ENCODE measurements around the gene PNPLA7. TPM values are rescaled to one million over a fixed set of nuclear protein-coding genes. Genes with fewer than 3 reads are reported as not detected.

PNPLA7 gene
- polyA plus RNA-seq, 6 donors from 2014 or later: 3.0 to 6.5 (median 5.8) TPM

- H3K27me3 Mint-ChIP-seq: no peaks in the 10 kb centered on the region
- DNase-seq (no peak), ATAC-seq (ENCODE audit: low read depth in 2 of 2) (no peak)
- peaks cover 0 to 9% of the 10 kb centered on the region in 2 donors for H3K36me3 Mint-ChIP-seq
- H3K4me3 Mint-ChIP-seq: no peak overlapping the region
- H3K4me1 Mint-ChIP-seq: peaks cover 11 to 27% (median 16%) of the 10 kb centered on the region in 3 donors
- peaks cover 0 to 14% (median 1%) of the 10 kb centered on the region in 7 donors for H3K9me3 Mint-ChIP-seq
- H3K27ac Mint-ChIP-seq: peak overlapping the region in 2 of 6 donors; percentile 94 to 98
These were observed 51.5 kb downstream of the PNPLA7 start for GRCh38 chr9:137498720-137499150.

DNA sequence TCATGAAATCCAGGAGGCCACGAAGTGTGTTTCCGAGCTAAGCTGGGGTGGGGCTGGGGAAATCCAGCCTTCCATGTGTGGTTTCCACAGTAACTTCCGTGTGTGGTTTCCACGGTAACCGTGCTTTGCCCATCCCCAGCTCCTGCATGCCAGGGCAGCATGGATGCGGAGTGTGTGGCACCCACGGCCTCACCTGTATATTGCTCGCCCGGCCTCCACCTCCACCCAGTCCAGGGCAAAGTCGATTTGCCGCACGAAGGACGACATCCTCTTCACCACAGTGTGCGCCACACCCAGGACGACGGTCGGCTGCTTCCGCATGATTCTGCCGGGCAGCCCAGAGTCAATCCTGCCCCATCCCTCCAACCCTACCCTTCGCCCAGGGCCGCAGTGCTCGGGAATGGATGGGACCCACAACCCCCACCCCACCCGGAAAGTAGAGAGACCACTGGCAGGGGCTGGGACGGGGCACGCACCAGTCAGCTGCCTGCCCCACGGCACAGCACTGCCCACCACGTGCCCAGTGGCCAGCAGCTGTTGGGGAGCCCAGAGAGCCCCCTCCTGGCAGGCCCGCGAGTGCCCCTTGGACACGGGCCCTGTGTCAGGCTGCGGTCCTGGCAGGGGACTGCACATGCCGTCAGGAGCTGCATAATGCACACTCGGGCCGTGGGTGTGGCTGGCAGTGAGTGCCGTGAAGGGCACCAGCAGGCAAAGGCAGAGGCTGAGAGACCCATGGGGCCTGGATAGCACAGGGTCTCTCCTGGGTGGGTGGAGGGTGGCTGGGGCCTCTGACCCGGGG is 52.1 kb downstream of the PNPLA7 start:
- no peak overlapping the region for H3K4me3 Mint-ChIP-seq
- H3K4me1 Mint-ChIP-seq: peaks cover 10 to 22% (median 13%) of the 10 kb centered on the region in 3 donors
- peaks cover 0 to 13% (median 1%) of the 10 kb centered on the region in 7 donors for H3K9me3 Mint-ChIP-seq
- no peak for DNase-seq
- no peaks in the 10 kb centered on the region for H3K27me3 Mint-ChIP-seq
- peaks cover 0 to 9% of the 10 kb centered on the region in 2 donors for H3K36me3 Mint-ChIP-seq
- ATAC-seq (ENCODE audit: low read depth in 2 of 2): no peak
- no peak overlapping the region for H3K27ac Mint-ChIP-seq

GRCh38 chr9:137496601-137497375 is 53.4 kb downstream of the PNPLA7 start:
- Mint-ChIP-seq H3K4me3 (no peak overlapping the region), H3K36me3 (peaks cover 0 to 12% of the 10 kb centered on the region in 2 donors), H3K27me3 (no peaks in the 10 kb centered on the region), H3K9me3 (peaks cover 0 to 4% (median 0%) of the 10 kb centered on the region in 7 donors), H3K4me1 (peaks cover 6 to 16% (median 7%) of the 10 kb centered on the region in 3 donors), H3K27ac (no peak overlapping the region)
- DNase-seq (no peak), ATAC-seq (ENCODE audit: low read depth in 2 of 2) (no peak)

- Mint-ChIP-seq H3K4me3 (no peak overlapping the region), H3K9me3 (peaks cover 0 to 2% (median 0%) of the 10 kb centered on the region in 7 donors), H3K36me3 (peaks cover 5 to 25% of the 10 kb centered on the region in 2 donors), H3K27me3 (no peaks in the 10 kb centered on the region), H3K27ac (no peak overlapping the region), H3K4me1 (peaks cover 7 to 23% (median 8%) of the 10 kb centered on the region in 3 donors)
- ATAC-seq (ENCODE audit: low read depth in 2 of 2) (no peak), DNase-seq (no peak)
These were observed 55.5 kb downstream of the PNPLA7 start for GRCh38 chr9:137494550-137495351.

- no peak overlapping the region for H3K27ac Mint-ChIP-seq
- ATAC-seq (ENCODE audit: low read depth in 2 of 2): no peak
- peaks cover 0 to 2% (median 0%) of the 10 kb centered on the region in 7 donors for H3K9me3 Mint-ChIP-seq
- peaks cover 7 to 21% (median 8%) of the 10 kb centered on the region in 3 donors for H3K4me1 Mint-ChIP-seq
- DNase-seq: no peak
- H3K27me3 Mint-ChIP-seq: no peaks in the 10 kb centered on the region
- H3K4me3 Mint-ChIP-seq: no peak overlapping the region
- H3K36me3 Mint-ChIP-seq: peaks cover 10 to 28% of the 10 kb centered on the region in 2 donors
These were observed 56.1 kb downstream of the PNPLA7 start for GRCh38 chr9:137494104-137494544.

DNA sequence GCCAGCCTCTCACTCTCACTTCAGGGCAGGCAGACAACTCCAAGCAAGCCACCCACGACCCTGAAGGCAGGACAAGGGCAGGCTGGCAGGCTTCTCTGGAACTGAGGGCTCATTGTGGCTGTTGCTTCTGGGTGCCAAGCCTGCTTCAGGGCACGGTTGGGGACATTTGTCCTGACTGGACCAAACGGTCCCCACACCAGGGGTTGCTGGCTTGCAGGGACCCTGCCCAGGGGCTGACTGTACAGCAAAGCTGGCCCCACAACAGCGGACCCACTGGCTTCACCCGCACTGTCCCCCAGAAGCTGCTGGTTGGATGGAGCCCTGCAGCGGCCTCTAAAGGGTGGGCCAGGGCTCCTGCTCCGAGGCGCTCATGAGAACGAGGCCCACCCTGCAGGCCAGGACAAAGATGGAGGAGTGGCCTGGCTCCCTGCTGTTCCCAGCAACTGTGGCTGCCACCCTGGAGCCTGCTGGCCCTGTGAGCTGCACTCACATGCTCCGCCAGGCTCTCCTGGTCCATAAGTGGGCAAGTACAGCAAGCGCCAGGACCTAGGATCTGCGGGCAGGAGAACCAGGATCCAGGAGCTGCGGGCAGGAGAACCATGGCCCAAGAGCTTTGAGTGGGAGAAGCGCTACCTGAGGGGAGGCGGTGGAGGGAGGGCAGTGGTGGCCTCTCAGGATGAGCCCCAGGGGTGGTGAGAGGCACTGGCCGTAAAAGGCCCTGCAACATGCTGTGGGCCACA is 56.7 kb downstream of the PNPLA7 start:
- ATAC-seq (ENCODE audit: low read depth in 2 of 2): no peak

DNA sequence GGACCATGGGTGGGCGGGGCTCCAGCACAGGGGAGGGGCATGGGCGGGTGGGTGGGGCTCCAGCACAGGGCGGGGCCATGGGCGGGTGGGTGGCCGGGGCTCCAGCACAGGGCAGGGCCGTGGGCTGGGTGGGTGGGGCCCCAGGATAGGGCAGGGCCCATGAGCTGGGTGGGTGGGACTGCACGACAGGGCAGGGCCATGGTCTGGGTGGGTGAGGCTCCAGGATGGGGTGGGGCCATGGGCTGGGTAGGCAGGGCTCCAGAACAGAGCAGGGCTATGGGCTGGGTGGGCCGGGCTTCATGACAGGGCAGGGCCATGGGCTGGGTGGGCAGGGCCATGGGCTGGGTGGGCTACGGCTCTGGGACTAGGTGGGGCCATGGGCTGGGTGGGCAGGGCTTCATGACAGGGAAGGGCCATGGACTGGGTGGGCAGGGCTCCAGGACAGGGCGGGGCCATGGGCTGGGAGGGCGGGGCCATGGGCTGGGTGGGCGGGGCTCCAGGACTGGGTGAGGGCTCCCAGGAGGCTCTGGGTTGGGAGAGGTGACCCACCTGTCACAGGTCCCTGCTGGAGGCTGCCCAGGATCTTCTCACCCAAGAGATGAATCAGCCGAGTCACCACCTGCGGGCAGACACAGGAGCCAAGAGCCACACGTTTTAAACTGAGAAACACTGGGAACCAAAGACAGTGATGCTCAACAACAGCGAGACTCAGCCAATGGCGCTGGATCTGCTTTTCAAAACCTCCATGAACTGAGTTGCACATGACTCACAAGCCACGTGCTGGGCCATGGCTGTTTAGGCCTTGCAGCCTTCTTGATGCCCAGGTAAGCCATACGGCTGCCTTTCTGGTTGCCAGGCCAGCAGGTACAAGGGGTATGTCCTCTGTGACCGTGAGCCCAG is 57.5 kb downstream of the PNPLA7 start:
- Mint-ChIP-seq H3K36me3 (peaks cover 10 to 23% of the 10 kb centered on the region in 2 donors), H3K27ac (no peak overlapping the region), H3K4me1 (peaks cover 7 to 16% (median 8%) of the 10 kb centered on the region in 3 donors), H3K9me3 (peaks cover 0 to 2% (median 0%) of the 10 kb centered on the region in 7 donors), H3K4me3 (no peak overlapping the region), H3K27me3 (no peaks in the 10 kb centered on the region)
- DNase-seq: no peak
- peak; percentile 30 to 46 for ATAC-seq (ENCODE audit: low read depth in 2 of 2)

More for the DNA sequence above, 56.7 kb downstream of the PNPLA7 start:
- peaks cover 7 to 16% (median 8%) of the 10 kb centered on the region in 3 donors for H3K4me1 Mint-ChIP-seq
- no peak overlapping the region for H3K27ac Mint-ChIP-seq
- H3K4me3 Mint-ChIP-seq: no peak overlapping the region
- peaks cover 10 to 23% of the 10 kb centered on the region in 2 donors for H3K36me3 Mint-ChIP-seq
- no peaks in the 10 kb centered on the region for H3K27me3 Mint-ChIP-seq
- DNase-seq: no peak
- peaks cover 0 to 2% (median 0%) of the 10 kb centered on the region in 7 donors for H3K9me3 Mint-ChIP-seq

GRCh38 chr9:137491735-137492432 is 58.3 kb downstream of the PNPLA7 start:
- H3K9me3 Mint-ChIP-seq: peaks cover 0 to 2% (median 0%) of the 10 kb centered on the region in 7 donors
- no peak for ATAC-seq (ENCODE audit: low read depth in 2 of 2)
- no peak overlapping the region for H3K27ac Mint-ChIP-seq
- no peaks in the 10 kb centered on the region for H3K27me3 Mint-ChIP-seq
- no peak for DNase-seq
- H3K36me3 Mint-ChIP-seq: peaks cover 10 to 23% of the 10 kb centered on the region in 2 donors
- no peak overlapping the region for H3K4me3 Mint-ChIP-seq
- peaks cover 7 to 16% (median 8%) of the 10 kb centered on the region in 3 donors for H3K4me1 Mint-ChIP-seq

GRCh38 chr9:137490532-137491186 is 59.5 kb downstream of the PNPLA7 start:
- H3K27me3 Mint-ChIP-seq: no peaks in the 10 kb centered on the region
- H3K4me3 Mint-ChIP-seq: no peak overlapping the region
- no peak for ATAC-seq (ENCODE audit: low read depth in 2 of 2)
- peaks cover 7 to 16% (median 8%) of the 10 kb centered on the region in 3 donors for H3K4me1 Mint-ChIP-seq
- no peak for DNase-seq
- H3K27ac Mint-ChIP-seq: peak overlapping the region in 1 of 6 donors; percentile 64
- peaks cover 0 to 2% (median 0%) of the 10 kb centered on the region in 7 donors for H3K9me3 Mint-ChIP-seq
- H3K36me3 Mint-ChIP-seq: peaks cover 10 to 23% of the 10 kb centered on the region in 2 donors

GRCh38 chr9:137488906-137489305 is 61.3 kb downstream of the PNPLA7 start:
- H3K27ac Mint-ChIP-seq: no peak overlapping the region
- H3K27me3 Mint-ChIP-seq: no peaks in the 10 kb centered on the region
- peaks cover 0 to 2% (median 0%) of the 10 kb centered on the region in 7 donors for H3K9me3 Mint-ChIP-seq
- no peak for DNase-seq
- peaks cover 0 to 9% (median 3%) of the 10 kb centered on the region in 3 donors for H3K4me1 Mint-ChIP-seq
- no peak overlapping the region for H3K4me3 Mint-ChIP-seq
- peaks cover 10 to 23% of the 10 kb centered on the region in 2 donors for H3K36me3 Mint-ChIP-seq
- ATAC-seq (ENCODE audit: low read depth in 2 of 2): no peak

DNA sequence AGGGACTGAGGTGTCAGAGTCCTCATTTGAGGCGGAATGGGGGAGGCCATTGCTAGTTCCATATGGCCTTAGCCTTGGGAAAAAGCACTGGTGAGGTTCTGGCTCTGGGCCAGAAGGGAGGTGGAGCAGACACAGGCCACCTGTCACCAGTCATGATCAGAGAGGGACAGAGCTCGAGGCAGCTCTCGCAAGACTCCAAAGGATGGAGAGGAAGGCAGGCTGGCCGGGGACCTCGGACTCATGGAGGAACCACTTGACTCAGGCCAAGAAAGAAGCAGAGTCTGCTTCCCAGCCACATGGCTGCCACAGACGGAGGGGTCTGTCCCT is 61.9 kb downstream of the PNPLA7 start:
- H3K9me3 Mint-ChIP-seq: peaks cover 0 to 2% (median 0%) of the 10 kb centered on the region in 7 donors
- DNase-seq: no peak
- H3K4me1 Mint-ChIP-seq: peaks cover 0 to 9% (median 2%) of the 10 kb centered on the region in 3 donors
- no peak overlapping the region for H3K4me3 Mint-ChIP-seq
- H3K27me3 Mint-ChIP-seq: no peaks in the 10 kb centered on the region
- peaks cover 10 to 23% of the 10 kb centered on the region in 2 donors for H3K36me3 Mint-ChIP-seq
- no peak overlapping the region for H3K27ac Mint-ChIP-seq
- ATAC-seq (ENCODE audit: low read depth in 2 of 2): no peak

Measured in naive B cell (primary cell).